Measurements from ENCODE around the gene DPH2. TPM values are rescaled to one million over a fixed set of nuclear protein-coding genes. Genes with fewer than 3 reads are reported as not detected.

Gene DPH2
- total and polyA plus RNA-seq, 2 of the 8 experiments (the other 6 are each of a cell fraction or from before 2014, with no cell fraction given): 64.9 to 92.1 TPM

- no peak for TF ChIP-seq GTF2F1 (IDR thresholded peaks at IDR 0.05; ENCODE audit: borderline replicate concordance, low read depth, low read length)
Measured at GRCh38 chr1:43983253-43983899, 13.6 kb downstream of the DPH2 start (continued).

Data from H1 (cell line).